Urothelium cell line (cell line): Measurements from ENCODE around the gene FAM107B.

Source experiments
- DNase-seq: peaks from one replicate; pipeline ENCODE4 v3.0.0; 2011; ENCODE audit warnings: low spot score, mixed read lengths
- FAIRE-seq: peaks from 2 replicates; lab custom pipeline; 2011; peaks lifted over from hg19 to GRCh38; lab: Jason Lieb, UNC

Gene FAM107B

DNA sequence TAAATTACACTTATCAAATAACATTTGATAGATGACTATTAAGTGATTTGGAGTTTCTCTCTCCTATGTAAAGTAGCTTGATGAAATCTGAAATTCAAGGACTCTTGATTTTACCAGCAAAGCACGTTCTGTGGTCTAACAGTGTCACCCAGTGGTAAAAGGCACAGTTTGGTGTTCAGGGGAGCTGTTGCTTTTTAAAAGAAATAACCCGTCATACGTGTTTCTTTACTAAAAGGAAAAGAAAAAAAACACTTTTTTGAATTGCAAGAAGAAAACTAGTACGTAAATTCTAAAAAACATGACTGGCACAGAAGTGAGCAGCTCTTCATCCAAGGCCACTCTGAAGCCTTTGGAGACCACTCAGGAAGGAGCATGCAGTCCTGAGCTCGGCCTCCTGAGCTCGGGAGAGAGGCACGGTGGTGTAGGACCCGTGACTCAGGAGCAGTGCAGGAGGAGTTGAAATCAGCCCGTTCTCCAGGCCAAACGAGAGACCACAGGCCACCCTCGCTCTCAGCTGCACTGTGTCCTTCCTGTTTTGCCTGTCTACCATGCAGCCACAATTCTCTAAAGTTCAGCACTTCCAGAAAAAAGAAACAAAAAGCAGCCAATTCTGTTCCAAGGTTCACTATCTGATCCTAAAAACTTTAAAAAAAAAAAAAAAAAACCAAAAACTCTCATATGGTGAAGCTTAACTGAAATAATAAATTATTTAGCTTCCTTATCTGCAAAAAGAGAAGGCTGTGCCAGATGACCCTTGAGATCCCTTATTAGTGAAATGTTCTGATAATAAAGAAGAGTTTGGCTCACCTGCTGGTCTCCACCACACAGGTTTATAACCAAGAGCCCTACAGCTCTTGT is 231.4 kb downstream of the FAM107B start:
- DNase-seq (no peak), FAIRE-seq (no peak)

DNA sequence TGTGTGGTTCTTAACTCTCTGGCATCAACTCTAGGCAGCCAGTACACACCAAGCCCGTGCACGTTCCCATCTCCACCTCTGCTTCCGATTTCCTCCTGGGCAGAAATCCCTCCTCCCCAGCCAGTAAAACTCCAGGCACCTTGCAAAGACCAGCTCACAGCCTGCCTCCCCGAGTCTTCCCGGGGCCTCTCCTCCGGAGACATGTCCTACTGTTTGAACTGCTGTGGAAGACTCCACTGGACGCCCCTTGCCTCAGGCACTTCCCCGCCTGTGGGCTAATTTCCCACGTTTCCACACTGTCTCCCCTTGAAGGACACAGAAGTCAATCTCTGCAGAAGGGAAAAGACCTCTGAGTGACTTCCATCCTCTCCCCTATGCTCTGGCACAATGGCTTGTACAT is 233.3 kb downstream of the FAM107B start:
- no peak for FAIRE-seq

DNA sequence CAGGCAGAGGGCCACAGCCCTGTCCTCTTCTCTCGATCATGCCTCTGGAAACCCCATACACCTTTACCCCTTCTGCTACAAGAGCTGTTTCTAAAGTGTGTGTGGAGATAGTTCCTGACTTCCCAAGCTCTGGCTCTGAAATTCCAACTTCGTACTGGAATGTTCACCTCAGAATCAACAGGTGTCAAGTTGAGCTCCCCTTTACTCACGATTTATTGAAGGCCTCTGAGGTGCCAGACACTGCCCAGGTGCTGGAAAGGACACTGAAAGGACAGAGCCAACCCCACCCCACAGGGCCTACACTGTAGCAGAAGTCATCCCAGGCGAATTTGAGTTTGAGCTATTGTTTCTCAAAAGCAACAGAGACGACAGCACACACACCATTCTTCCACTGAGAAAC is 234.1 kb downstream of the FAM107B start:
- FAIRE-seq: no peak

More for the DNA sequence above, 233.3 kb downstream of the FAM107B start:
- no peak for DNase-seq

DNA sequence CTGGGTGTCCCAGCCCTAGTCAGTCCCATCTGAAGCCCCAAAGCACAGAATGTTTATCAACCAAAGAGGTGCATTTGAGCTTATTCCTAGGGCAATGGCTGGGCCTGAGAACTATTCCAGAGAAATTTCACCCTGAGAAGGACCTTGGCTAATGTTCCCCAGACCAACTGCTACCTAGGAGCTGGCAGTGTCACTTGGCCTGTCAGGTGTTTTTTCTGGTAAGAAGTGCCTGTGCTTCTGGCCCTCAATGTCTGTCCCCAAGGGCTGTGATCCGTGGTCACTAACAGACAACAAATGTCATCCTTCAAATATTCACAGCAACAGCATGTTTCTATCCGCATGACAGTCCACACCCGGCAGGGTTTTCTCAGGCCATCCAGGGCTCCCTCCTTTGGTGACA is 234.6 kb downstream of the FAM107B start:
- no peak for DNase-seq
- no peak for FAIRE-seq

More for the DNA sequence above, 234.1 kb downstream of the FAM107B start:
- DNase-seq: no peak

DNA sequence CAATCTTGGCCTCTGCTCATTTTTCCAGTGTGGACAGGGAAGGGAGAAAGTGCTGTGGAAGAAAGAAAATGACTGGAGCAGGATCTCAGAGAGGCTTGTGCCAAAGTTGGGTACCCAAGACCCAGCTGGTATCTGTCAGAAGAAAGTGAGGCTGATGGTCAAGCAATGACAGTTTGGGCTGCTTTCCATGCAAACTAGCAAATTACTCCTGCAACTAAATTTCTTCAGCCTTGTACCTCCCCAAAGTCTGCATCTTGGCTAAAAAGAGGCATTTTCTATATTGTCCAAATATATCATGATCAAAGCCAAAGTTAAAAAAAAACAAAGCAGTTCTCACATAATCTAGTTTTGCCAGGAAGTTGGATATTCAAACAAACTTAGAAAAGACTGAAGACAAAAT is 235.5 kb downstream of the FAM107B start:
- FAIRE-seq (no peak), DNase-seq (no peak)

DNA sequence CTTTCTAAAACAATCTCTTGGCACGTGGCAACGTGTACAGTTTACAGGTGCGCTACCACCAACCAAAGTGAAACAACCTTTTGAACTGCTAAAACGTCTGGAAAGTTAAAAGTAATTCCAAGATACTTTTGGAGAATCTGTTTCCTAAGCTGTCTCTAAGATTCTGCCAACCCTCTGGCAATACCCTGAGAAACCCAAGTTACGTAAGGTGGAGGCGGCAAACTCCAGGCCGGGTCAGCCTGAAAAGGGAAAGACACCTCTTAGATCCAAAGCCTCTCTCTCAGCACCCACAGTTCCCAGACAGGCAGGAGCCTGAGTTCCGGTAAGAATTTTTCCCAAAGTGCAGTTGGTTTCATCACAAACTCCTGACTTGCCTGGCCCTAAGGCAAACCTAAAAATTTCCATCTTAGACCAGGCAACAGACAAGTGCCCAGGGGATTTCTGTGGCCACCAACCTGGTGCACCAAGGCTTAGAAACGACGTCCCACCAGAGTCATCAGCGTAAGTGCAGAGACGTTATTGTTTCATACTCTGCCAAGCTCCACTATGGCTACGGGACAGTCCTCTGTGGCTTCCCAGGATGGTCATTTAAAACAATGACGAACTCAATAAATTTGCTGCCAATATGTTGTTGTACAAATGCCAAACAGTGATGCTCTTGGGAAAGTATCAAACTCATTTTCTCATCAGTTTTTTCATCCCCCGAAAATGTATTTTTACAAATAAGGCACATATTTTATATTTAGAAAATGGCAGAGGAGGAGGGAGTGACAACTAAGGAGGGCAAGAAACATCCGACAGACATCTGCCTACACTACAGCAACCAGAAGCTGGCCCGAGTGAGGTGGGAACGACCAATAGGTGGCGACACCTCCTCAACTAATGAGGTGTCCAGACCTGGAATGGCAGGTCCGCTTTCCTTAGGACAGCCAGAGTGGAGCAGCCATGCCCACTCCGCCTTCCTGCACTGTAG is 238.2 kb downstream of the FAM107B start:
- no peak for FAIRE-seq
- DNase-seq: peak; percentile 57

DNA sequence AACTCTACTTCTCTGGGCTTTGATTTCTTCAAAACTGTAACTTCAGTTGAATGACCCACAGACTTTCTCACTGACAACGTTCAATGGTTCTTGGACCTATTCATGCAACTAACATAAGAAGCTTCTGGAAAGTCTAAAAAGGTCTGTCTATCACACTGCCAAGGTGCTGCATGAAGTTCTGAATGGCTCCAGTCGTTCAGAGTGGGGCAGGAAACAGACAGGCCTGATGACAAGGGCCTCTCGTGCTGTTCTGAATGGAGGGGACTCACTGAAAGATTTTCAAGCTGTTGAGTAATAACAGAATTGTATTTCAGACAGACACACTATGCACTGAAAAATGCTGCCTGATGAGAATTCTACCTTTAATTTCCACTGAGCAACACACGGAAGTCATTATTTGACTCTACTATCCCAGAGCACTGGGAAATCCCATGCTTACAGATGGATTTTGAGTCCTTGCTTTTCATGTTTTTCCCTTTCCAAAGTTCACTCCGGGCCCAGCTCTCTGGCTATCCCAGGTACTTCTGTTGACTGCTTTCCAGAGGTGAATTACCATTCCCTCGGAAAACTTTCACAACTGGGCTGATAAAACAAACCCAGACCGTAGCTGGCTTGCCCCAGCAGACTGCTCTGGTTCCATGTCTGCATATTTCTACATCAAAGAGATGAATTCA is 239.1 kb downstream of the FAM107B start:
- DNase-seq (no peak), FAIRE-seq (no peak)

DNA sequence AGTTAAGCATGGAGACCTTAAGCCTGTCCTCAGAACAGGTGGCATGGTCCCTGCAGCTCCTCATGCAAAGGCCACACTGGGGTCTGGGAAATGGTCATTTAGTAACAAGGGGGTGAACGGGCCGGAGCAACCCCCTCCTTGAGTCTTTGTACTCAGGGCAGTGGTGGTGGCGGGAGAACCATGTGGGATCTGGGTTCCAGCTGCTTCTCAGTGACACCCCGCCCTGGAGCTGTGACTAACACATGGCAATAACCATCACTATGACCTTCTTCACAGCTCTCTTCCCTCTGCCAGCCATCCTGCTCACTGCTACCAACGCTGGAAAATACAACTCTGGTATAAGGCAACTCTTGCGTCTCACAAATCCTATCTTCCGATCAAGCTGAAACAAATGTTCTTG is 240.5 kb downstream of the FAM107B start:
- DNase-seq (no peak), FAIRE-seq (no peak)

DNA sequence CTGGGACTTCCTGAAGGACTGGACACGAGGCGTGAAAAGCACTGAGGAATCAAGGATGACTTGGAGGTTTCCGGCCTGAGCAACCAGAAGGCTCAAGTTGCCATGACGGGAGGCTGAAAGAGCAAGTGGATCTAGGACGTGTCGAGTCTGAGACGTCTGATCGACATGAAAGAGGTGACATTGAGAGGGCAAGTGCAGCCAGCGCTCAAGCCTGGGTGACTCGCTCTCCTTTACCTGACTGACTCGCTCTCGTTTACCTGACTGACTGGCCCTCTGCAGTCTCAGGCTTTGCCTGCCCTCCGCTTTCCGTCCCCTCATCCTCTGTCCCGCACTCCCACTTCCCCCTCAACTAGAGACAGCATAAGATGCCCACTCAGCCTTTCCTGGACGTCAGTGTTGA is 241.4 kb downstream of the FAM107B start:
- DNase-seq (no peak), FAIRE-seq (no peak)

DNA sequence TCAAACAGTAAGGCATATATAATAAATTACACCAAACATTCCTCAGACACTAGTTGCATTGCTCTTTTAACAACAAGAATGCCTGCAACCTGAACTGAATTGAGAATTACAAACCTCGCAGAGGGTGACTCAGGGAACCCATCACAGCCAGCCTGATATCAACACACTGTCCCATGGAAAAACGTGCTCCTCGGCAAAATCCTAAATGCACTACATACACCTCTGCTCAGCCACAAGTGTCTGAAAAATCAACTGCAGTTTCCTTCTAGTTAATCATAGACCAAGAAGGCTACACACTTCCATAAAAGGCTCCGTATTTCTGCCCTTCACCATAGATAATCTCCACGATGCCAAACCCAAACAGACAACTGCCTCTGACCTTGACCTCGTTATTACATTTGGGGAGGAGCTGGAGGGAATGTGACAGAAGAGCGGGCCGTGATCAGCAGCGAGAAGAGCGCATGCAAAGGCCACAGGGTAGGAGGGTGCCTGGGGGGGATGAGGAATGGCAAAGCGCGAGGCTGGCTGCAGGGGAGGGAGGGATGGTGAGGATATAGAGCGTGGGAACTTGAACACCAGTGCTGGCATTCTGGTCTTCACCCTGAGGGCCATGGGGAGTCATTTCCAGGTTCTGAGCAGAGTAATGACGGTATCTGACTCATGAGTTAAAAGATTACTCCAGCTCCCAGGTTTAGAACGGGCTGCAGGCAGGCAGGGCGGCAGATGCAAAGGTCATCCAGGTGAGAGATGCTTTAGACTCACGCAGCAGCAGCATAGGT is 242.0 kb downstream of the FAM107B start:
- FAIRE-seq (no peak), DNase-seq (no peak)

DNA sequence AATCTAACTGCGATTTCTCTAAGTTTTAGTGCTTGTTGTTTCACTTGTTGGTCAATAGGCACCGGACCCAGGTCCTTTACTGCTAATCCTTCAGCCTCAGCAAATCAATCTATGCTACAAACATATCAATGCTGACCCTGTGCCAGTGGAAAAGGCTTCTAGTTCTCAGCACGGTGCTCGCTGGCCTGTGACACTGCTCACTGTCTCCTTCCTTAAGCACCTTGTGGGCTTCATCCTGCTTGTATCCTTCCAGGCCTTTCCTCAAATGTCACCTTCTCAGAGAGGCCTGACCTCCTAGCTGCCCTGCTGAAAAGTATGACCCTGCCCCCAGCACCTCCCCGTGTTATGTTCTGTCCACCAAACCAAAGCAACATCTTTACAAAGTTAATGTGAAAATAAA is 242.7 kb downstream of the FAM107B start:
- DNase-seq (no peak), FAIRE-seq (no peak)

DNA sequence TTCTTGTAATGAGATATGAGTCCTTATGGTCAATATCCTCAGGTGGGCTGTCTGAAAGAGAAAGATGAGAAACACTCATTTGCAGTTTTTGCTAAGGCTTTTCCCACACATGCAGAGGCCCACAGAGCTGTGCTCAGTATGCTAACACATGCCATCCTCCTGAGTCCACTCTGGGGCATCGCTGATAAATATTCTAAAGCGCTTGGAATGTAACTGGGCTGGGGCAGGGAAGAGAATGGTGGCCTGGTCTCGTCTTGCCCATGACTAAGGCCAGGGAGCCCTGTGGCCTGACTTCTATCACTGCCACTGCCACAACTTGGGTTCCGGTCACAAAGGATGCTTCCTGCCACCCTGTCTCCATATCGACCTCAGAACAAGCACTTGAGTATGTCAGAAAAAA is 244.2 kb downstream of the FAM107B start:
- DNase-seq (no peak), FAIRE-seq (no peak)

DNA sequence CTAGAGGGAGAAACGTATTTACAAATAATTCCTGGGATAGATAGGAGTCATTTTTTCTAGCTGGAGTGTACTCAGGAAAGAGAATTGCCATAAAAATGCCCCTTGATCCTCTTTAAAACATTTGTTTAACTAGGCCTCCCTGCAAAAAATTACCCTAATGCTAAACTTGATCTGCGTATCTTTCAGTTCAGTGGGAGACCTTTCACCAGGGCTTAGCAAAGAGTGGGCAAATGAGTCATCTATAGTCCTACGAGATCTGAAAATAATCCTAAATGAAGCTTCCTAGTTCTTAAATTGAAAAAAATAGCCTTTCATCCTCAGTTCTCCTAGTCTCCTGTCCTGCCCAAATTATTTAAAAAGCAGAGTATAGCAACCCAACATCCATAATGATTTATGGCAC is 245.3 kb downstream of the FAM107B start:
- DNase-seq: no peak
- no peak for FAIRE-seq

DNA sequence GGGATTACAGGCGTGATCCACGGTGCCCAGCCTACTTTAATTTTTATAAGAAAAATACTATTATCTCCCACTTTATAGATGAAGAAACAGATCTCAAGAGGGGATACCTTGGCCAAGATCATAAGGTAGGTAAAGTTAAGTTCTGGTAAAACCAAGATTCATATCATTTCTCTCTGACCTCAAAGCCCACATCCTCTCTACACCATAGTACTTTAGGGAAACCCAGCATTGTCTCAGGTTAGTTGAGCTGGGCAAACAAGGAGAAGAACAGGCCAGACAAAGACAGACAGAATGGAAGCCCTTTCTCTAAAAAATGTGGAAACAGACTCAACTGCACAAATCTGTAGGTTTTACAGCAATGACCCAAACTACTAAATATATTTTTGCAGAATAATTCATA is 246.2 kb downstream of the FAM107B start:
- DNase-seq (no peak), FAIRE-seq (no peak)

DNA sequence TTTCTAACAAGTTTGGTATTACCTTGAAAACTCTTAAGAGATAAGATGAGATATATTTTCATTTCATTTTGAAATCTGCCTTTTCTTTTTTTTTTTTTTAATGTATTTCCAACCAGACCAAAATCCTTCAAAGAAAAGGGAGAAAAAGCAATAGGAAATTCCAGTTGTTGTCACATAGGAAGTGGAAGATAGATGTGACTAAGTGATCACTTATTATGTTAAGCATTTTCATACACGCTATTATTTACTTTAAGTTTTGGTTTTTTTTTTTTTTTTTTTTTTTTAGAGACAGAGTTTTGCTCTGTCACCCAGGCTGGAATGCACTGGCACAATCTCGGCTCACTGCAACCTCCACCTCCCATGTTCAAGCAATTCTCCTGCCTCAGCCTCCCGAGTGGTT is 246.8 kb downstream of the FAM107B start:
- DNase-seq: no peak
- FAIRE-seq: no peak

DNA sequence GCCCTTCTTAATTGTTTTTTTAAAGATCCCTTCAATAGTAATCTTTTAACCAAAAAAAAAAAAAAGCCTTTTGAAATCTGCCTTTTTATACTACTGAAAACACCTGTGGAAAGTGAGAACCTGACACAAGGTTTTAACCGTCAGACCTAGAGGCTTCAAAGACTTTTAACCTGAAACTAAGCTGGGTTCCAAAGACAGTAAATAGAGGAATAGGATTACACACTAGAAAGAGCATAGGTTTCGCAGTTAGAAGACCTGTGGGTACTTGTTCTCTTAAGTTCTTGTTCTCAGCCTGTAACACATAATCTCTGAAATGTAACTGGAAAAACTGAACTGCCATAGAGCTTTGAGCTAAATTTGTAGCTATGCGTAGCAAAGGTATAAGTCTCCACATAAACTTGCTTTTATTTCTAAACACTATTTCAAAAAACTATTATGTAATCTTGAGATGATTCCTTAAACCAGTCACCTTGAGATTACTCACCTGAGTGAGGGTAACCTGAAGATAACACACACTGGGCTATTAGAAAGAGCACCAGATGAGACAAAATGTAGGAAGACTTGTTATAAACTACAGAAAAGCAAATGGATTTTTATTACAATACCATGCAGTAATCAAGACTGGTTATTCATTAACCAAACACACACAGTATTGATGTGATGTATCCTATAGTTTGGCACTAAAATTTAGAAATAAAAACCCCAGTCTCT is 247.4 kb downstream of the FAM107B start:
- no peak for DNase-seq
- no peak for FAIRE-seq

DNA sequence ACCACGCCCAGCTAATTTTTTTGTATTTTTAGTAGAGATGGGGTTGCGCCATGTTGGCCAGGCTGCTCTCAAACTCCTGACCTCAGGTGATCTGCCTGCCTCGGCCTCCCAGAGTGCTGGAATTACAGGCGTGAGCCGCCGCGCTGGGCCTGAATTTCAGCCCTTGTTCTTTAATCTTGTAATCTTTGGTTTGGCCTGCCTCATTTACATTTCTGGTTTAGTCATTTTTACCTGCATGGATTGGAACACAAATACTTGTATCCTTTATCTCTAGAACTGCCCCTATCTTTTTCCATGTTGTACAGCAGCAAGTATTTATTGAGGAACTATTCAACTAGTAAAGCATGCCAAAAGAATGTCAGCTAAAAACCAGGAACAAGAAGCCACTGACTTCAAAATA is 248.4 kb downstream of the FAM107B start:
- FAIRE-seq (no peak), DNase-seq (no peak)

DNA sequence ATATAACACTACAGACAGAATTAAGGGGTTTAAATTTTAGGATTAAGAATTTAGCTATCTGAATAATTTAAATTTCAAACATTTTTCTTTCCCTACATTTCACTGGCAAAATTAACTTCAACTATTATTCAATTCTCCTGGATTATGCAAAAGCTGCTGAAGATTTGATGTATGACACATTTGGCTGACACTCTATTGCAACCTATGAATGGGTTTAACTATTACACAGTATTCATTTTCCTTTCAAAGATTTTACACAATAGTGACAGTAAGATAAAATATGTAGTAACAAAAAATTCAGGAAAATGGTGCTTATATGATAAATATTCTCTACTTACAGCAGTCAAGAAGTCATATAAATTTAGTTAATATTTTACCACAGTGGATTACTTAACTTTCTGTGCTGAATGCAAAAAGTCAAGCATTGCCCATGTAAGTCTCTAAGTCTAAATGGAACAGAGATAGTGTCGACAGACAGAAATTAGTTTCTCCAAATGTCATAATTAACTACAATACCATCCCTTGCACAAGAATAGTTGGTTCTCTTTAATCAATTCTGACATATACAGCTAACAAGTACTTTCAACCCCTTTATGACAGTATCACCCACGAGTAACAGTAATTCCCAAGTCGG is 249.9 kb downstream of the FAM107B start:
- DNase-seq: no peak
- FAIRE-seq: no peak

DNA sequence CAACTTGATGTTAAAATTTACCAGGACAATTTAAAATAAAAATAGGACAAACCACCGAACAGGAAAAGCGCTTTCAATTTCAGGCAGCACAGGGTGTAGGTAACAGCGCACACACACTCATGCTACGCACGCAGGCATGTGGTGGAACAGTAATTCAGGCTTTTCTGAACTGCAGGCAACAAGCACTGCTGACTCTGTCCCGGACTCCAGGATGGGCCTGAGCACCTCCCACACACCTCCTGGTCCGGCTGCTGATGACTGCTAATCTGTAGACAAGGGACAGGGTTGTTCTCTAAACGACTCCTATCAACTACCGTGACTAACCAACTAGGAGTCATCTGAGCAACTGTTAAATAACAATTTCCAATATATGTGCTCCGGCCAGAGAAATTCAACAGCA is 251.4 kb downstream of the FAM107B start:
- no peak for FAIRE-seq
- DNase-seq: no peak
